ENCODE results near the gene MYT1. TPM values are rescaled to one million over a fixed set of nuclear protein-coding genes. Genes with fewer than 3 reads are reported as not detected.

Gene MYT1
- total and polyA plus RNA-seq, 3 donors from 2014 or later: 1.7 to 22.2 (median 2.9) TPM

DNA sequence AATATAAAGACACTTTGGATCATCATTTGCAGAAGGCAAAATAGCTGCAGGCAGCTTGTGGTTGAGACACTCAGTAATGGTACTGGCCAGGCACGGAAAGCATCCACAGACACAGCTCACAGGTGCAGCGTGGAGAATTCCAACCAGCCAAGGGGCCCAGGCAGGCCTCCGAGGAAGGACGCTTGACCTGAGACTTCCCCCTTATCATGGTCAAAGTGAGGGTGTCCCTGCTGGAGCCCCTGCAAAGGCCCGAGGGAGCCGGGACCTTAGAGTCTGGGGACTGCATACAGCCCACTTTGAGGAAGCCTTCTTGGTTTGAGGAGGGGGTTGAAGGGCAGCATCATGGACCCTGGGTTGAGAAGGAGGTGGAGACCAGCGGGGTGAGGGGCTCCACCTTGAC is 15.1 kb upstream of the MYT1 start:
- Histone ChIP-seq H3K36me3 (ENCODE audit: low read depth, missing control alignments) (no peaks in the 10 kb centered on the region), H3K4me3 (no peak overlapping the region), H3K4me1 (no peaks in the 10 kb centered on the region), H3K9me3 (no peaks in the 10 kb centered on the region), H3K27me3 (no peaks in the 10 kb centered on the region), H3K27ac (no peak overlapping the region)
- TF ChIP-seq POLR2A (IDR thresholded peaks at IDR 0.05): no peak
- intact Hi-C loops (cut with DNase I; ENCODE audit: low total_unique reads): no loop called here
- 93% methylated on average over 7 of the region's 7 CpGs for WGBS, 2 donors
- DNase-seq: no peak

DNA sequence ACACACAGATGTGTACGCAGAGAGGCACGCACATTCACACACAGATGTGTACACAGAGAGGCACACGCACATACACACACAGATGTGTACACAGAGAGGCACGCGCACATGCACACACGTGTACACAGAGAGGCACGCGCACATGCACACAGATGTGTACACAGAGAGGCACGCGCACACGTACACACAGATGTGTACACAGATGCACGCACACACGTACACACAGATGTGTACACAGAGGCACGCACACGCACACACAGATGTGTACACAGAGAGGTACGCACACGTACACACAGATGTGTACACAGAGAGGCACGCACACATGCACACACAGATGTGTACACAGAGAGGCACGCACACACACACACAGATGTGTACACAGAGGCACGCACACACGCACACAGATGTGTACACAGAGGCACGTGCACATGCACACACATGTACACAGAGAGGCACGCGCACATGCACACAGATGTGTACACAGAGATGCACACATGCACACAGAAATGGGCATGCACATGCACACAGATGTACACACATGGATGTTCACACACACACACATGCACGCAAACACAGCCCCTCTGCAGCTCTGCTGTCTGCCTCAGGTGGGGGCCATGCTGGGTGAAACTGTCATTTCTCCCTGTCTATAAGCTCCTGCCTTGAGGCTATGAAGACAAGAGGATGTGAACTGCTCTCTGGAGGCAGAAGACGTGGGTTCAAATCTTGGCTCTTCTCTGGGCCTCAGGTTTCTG is 14.3 kb upstream of the MYT1 start:
- intact Hi-C loops (cut with DNase I; ENCODE audit: low total_unique reads): no loop called here
- H3K27ac ChIP-seq: no peak overlapping the region
- TF ChIP-seq, protein P1, sequence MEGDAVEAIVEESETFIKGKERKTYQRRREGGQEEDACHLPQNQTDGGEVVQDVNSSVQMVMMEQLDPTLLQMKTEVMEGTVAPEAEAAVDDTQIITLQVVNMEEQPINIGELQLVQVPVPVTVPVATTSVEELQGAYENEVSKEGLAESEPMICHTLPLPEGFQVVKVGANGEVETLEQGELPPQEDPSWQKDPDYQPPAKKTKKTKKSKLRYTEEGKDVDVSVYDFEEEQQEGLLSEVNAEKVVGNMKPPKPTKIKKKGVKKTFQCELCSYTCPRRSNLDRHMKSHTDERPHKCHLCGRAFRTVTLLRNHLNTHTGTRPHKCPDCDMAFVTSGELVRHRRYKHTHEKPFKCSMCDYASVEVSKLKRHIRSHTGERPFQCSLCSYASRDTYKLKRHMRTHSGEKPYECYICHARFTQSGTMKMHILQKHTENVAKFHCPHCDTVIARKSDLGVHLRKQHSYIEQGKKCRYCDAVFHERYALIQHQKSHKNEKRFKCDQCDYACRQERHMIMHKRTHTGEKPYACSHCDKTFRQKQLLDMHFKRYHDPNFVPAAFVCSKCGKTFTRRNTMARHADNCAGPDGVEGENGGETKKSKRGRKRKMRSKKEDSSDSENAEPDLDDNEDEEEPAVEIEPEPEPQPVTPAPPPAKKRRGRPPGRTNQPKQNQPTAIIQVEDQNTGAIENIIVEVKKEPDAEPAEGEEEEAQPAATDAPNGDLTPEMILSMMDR (IDR thresholded peaks at IDR 0.05): no peak
- TF ChIP-seq POLR2A (IDR thresholded peaks at IDR 0.05): no peak
- H3K4me3 ChIP-seq: no peak overlapping the region
- 91 to 95% methylated on average over 26 of the region's 26 CpGs for WGBS, 2 donors
- no peaks in the 10 kb centered on the region for H3K27me3 ChIP-seq
- no peaks in the 10 kb centered on the region for H3K36me3 ChIP-seq (ENCODE audit: low read depth, missing control alignments)
- no peaks in the 10 kb centered on the region for H3K4me1 ChIP-seq
- DNase-seq: no peak
- H3K9me3 ChIP-seq: no peaks in the 10 kb centered on the region

DNA sequence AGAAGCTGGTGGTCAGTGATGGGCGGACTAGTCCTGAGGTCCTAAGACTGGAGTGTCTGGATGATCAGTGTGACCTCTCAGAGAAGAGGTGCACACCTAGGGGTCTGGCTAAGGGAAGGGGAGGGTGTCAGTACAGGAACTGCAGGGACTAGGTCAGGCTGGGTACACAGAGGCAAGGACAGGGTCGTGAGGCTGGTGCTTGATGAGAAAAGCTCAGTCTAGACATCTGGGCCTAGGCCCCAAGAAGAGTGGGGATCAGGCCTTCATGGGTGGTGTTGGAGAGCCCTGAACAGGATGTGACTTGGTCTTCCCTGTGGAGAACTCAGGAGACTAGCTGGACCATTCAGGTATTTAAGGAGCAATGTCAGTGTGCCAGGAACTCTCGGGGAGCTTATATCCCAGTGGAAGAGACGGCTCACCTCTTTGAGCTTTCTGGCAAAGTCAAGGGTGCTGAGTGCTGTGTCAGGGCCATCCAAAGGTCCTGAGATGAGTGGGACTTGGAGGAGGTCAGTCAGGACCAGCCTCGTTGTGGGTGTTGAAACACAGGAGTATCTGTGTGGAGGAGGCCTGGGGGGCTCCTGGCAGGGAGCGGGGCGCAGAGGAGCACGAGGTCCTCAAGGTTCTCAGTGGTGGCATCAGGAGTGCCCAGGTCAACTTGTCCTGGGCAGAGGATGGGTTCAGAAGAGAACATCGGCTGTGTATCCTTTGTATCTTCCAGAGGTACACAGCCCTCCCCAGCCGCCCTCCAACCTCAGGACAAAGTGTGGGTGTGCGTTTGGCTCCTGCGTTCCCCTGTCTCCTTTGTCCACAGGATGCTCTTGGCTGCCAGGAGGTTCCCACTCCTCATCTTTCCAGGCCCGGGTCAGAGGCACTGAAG is 13.3 kb upstream of the MYT1 start:
- no peaks in the 10 kb centered on the region for H3K36me3 ChIP-seq (ENCODE audit: low read depth, missing control alignments)
- intact Hi-C loops (cut with DNase I; ENCODE audit: low total_unique reads): no loop called here
- no peak overlapping the region for H3K27ac ChIP-seq
- no peaks in the 10 kb centered on the region for H3K4me1 ChIP-seq
- H3K9me3 ChIP-seq: no peaks in the 10 kb centered on the region
- no peak for DNase-seq
- TF ChIP-seq, protein P1 (IDR thresholded peaks at IDR 0.05): no peak
- TF ChIP-seq POLR2A (IDR thresholded peaks at IDR 0.05): no peak
- no peak overlapping the region for H3K4me3 ChIP-seq
- no peaks in the 10 kb centered on the region for H3K27me3 ChIP-seq
- 83% methylated on average over 13 of the region's 13 CpGs for WGBS, 2 donors

DNA sequence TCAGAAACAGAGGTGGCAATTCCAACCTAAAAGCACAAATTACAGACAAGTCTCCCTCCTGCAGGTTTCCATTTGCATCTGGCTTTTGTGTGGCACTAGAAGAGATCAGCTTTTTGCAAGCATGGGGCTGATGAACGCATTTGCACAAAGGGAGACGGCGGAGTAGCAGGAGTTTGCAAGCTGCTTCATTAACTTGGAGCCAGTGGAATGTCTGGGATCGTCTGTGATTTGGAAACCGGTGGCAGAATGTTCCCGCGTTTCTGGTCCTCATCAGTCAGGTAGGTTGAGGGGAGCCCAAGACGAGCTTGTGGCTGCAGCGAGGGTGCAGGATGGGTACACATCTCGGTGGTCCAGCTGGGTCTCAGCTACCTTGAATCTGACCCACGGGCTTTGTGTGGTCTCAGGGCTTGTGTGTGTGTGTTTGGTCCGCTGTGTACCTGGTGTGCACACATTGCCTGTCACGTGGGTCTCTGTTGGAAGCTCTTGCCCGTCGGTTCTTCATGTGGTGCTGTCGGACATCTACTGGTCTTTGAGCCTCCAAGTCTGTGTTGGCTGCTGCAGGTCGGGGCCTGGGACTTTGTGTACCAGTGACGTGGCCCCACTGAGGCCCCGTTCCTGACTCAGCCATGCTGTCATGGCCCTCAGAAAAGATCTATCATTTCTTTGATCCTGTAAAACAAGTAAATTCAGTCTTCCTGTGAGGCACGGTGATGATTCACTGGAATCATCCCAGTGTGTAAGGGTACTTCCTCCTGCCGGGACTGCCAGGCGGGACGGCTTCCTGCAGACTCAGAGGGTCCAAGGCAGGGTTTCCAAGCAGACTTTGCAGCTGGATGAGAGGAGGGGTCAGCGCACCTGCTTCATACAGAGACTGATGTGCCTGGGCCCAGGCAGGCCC is 12.4 kb upstream of the MYT1 start:
- no peak overlapping the region for H3K27ac ChIP-seq
- intact Hi-C loops (cut with DNase I; ENCODE audit: low total_unique reads): no loop called here
- H3K9me3 ChIP-seq: no peaks in the 10 kb centered on the region
- WGBS, 2 donors: 79 to 85% methylated on average over 23 to 24 of the region's 24 CpGs
- H3K4me1 ChIP-seq: no peaks in the 10 kb centered on the region
- DNase-seq: no peak
- no peak overlapping the region for H3K4me3 ChIP-seq
- no peaks in the 10 kb centered on the region for H3K27me3 ChIP-seq
- no peaks in the 10 kb centered on the region for H3K36me3 ChIP-seq (ENCODE audit: low read depth, missing control alignments)
- TF ChIP-seq, protein P1 (IDR thresholded peaks at IDR 0.05): no peak
- TF ChIP-seq POLR2A (IDR thresholded peaks at IDR 0.05): no peak
